ENCODE data around the gene RABGEF1.
"Not testable (repeated sequence)": the region's sequence is repeated elsewhere in the genome, so short reads cannot be mapped to it uniquely, and the experiment has no call there.

The RABGEF1 gene

DNA sequence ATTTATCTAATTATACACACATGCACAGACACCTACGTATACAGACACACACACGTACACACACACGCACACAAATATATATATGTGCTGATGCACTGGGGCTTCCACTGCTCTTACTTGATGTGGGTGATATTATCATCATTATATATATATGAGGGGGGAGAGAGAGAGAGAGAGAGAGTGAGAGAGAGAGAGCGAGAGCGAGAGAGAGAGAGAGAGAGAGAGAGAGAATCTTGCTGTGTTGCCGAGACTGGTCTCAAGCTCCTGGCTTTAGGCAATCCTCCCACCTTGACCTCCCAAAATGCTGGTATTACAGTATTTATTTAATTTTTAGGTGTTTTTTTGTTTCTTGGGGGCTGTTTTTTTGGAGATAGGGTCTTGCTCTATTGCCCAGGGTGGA is 3.6 kb upstream of the RABGEF1 start:
- no peak for DNase-seq

DNA sequence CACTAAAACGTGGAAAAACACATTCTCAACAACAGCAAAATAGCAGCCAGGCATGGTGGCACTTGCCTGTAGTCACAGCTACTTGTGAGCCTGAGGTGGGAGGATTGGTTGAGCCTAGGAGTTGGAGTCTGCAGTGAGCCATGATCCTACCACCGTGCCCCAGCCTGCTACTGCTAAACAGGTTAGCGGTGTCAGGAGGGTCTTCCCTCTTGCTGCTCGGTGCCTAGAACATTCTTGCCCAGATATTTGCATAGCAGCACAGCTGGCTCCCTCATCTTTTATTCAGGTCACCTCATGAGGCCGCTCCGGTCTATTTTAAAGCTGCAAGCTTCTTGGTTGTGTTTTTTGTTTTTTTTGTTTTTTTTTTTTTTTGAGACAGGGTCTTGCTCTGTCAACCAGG is 2.9 kb upstream of the RABGEF1 start:
- no peak for DNase-seq

GRCh38 chr7:66739477-66739876 is 1.1 kb upstream of the RABGEF1 start:
- DNase-seq: no peak

- DNase-seq: no peak
Observed at GRCh38 chr7:66739953-66740301, 606 bp upstream of the RABGEF1 start.

- DNase-seq: peak; percentile 26
Observed at GRCh38 chr7:66740980-66741709, 612 bp downstream of the RABGEF1 start.

- no peak for DNase-seq
Observed at GRCh38 chr7:66741710-66742049, 1.1 kb downstream of the RABGEF1 start.

- DNase-seq: not testable (repeated sequence)
Observed at GRCh38 chr7:66742298-66742697, 1.8 kb downstream of the RABGEF1 start.

DNA sequence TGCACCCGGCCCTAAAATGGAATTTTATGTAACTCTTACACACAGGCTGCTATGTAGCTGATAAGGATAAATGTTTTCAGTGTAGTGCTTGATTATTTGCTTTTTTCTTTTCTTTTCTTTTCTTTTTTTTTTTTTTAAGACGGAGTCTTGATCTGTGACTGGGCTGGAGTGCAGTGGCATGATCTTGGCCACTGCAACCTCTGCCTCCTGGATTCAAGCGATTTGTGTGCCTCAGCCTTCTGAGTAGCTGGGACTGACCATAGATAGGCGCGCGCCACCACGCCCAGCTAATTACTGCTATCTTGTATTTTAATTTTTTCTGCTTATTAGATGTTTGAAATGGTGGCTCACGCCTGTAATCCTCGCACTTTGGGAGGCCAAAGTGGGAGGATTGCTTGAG is 3.4 kb downstream of the RABGEF1 start:
- DNase-seq: no peak

GRCh38 chr7:66747385-66747784 is 6.9 kb downstream of the RABGEF1 start:
- DNase-seq: no peak

DNA sequence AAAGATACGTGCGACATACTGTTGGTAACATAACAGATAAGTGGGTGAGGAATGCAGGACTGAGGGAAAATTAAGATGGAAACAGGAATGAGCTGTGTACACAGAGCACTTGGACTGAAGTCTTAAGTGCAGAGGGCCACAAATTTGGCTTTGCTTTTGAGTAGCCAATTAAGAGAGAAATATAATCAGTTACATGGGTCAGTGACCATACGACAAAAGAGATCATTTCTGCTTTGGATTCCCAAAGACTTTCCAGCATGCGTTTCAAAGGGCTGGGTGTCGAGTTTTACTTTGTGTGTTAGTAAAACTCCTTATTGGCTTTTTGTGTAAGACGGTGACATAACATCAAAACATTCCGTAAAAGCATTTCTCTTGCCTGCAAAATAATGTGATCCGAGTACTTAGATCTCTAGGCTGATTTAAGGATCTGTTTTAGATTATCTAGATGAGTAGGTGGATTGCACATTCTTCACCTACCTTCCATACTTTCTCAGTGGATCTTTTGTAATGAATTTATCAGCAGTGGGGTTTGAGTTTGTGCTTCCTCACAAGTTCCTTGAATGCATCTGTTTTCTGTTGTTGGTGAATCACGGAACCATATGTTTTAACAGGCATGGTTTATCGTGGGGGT is 7.5 kb downstream of the RABGEF1 start:
- no peak for DNase-seq

- DNase-seq: no peak
Observed at GRCh38 chr7:66748791-66749190, 8.3 kb downstream of the RABGEF1 start.

DNA sequence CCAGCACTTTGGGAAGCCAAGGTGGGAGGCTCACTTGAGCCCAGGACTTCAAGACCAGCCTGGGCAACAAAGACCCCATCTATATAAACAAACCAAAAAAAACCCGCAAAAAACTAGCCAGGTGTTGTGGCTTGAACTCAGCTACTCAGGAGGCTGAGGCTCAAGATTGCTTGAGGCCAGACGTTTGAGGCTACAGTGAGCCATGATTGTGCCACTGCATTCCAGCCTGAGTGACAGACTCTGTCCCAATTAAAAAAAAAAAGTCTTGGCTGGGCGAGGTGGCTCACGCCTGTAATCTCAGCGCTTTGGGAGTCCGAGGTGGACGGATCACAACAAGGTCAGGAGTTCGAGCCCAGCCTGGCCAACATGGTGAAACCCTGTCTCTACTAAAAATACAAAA is 11.4 kb downstream of the RABGEF1 start:
- no peak for DNase-seq

DNA sequence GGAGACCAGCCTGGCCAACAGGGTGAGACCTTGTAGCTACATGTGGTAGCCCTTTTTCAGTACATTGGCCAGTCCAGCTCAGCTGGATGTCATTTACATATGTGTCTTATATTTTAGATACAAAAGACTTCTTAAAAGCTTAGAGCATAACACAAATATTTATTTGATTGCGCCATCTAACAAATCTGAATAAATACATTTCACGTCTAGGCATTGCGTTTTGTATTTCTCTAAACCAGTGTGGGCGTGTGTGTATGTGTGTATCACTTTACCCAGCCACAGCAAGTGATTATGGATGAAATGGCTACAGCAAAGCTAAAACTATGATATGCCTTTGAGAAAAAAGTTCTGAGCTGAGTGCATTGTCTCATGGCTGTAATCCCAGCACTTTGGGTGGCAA is 14.0 kb downstream of the RABGEF1 start:
- no peak for DNase-seq

DNA sequence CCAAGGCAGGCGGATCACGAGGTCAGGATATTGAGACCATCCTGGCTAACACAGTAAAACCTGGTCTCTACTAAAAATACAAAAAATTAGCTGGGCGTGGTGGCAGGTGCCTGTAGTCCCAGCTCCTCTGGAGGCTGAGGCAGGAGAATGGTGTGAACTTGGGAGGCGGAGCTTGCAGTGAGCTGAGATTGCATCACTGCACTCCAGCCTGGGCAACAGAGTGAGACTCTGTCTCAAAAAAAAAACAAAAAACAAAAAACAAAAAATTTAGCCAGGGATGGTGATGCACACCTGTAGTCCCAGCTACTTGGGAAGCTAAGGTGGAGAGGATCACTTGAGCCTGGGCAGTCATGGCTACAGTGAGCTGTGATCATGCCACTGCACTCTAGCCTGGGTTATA is 14.5 kb downstream of the RABGEF1 start:
- DNase-seq: not testable (repeated sequence)

DNA sequence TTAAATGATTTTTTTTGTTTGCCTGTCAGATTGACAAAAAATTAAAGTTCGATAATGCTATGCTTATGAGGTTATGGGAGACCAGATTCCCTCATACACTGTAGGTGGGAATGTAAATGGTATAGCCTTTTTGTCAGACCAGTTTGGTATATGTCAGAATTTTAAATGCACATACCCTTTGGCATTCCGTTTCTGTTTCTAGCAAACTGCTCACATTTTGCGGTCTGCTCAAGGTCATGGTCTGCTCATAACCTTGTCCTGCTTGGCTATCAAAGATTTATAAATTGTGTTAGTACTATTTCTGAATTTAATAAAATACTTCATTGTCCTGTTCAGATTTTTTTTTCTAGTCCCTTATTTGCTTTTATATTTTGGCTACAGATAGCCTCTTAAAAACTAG is 15.7 kb downstream of the RABGEF1 start:
- DNase-seq: not testable (repeated sequence)

DNA sequence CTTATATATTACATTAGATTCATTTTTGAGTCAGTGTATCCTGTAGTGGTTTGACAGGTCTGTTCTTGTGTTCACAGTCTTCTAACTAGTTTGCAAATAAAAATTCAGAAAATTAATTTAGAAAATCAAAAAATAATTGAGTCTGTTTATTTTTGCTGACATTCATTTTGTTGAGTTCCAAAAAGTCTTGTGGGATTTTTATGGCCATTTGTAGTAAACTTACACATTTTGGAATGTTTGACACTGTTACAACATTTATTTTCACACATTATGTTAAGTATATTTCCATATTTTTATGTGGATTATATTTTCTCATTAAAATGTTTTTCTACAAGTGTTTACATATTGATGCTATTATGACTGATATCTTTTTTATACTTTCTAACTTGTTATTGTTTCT is 16.4 kb downstream of the RABGEF1 start:
- DNase-seq: no peak

GRCh38 chr7:66757939-66758338 is 17.4 kb downstream of the RABGEF1 start:
- no peak for DNase-seq

GRCh38 chr7:66758950-66759628 is 18.6 kb downstream of the RABGEF1 start:
- no peak for DNase-seq

DNA sequence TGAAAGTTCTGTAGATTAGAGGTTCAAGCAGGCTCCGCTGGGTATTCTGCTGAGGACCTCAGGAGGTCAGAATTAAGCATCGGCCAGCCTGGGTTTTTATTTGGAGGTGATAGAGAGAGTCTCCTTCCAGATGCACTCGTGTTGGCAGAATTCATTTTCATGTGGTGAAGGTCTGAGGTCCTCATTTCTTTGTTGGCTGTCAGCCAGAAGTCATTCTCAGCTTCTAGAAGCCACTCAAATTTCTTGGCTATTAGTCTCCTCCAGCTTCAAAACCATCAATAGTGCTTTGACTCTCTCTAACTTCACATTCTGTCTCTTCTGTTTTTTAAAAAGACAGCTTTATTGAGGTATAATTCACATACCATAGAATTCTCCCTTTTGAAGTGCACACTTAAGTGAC is 22.6 kb downstream of the RABGEF1 start:
- not testable (repeated sequence) for DNase-seq

DNA sequence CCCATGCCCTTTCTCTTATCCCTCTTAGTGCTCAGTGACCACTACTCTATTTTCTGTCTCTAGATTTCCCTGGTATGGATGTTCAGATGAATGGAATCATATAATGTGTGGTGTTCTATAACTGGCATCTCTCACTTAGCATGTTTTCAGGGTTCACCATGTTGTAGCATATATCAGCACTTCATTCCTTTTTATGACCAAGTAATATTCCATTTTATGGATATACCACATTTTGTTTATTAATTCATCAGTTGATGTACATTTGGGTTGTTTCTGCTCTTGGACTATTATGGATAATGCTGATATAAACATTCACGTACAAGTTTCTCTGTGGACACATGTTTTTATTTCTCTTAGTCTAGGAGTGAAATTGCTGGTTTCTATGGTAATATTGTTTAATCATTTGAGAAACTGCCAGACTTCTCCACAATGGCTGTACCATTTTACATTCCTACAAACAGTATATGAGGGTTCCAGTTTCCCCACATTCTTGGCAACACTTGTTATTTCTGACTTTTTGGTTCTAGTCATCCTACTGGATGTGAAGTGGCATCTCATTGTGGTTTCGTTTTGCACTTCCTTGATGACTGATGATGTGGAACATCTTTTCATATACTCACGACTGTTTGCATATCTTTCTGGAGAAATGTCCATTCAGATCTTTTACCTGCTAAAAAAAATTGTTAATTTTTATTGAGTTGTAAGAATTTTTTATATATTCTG is 23.3 kb downstream of the RABGEF1 start:
- DNase-seq: not testable (repeated sequence)

DNA sequence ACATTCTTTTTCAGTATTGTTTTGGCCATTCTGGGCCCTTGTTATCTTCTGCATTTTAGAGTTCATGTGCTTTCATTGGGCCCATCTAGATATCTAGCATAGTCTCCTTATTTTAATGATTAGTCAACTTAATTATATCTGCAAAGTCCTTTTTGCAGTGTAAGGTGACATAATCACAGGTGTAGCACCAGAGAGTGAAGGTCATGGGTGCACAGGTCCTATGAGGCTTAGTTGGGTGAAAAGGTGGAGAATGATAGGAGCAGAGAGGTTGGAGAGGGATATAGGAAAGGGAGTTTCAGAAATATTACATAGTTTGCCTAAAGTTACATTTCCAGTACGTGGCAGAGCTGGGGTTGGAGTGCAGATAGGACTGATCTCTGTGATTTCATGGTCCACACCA is 24.4 kb downstream of the RABGEF1 start:
- not testable (repeated sequence) for DNase-seq

- not testable (repeated sequence) for DNase-seq
Observed at GRCh38 chr7:66765322-66766025, 24.9 kb downstream of the RABGEF1 start.

DNA sequence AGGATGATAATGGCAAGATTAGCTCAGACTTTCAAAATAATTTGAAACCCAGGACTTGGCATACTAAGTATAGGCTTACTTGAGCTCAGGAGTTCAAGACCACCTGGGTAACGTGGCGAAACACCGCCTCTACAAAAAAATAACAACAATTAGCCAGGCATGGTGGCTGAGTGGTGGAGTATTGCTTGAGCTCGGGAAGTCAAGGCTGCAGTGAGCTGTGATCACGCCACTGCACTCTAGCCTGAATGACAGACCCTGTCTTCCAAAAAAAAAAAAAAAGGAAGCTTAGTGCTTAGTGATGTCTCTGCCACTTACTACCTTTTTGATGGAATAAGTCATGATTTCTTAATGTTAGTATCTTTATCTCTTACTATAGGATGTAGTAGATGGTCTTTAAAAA is 25.5 kb downstream of the RABGEF1 start:
- DNase-seq: no peak
